Measurements from ENCODE around the gene MBOAT1.
A peak's percentile ranks its signal among the peaks of the same experiment; 100 is the strongest.
"Not testable (repeated sequence)": the region's sequence is repeated elsewhere in the genome, so short reads cannot be mapped to it uniquely, and the experiment has no call there.

MBOAT1 gene

GRCh38 chr6:20212392-20213111 is at the start of gene MBOAT1:
Gene MBOAT1 (minus strand): TSS chr6:20212469. CDS start chr6:20212234, 235 bp downstream.
- peak within 1 kb of the TSS; percentile 66 for H3K9ac ChIP-seq (ENCODE audit: low read depth, low read length)
- peak within 1 kb of the TSS; percentile 88 for H3K4me3 ChIP-seq (ENCODE audit: low read depth, low read length)
- H3K9me3 ChIP-seq (ENCODE audit: control insufficient read depth, insufficient read depth, low read length), result no peaks in the 10 kb centered on the region
- H3K36me3 ChIP-seq (ENCODE audit: control insufficient read depth, insufficient read depth, low read length), result no peaks in the 10 kb centered on the region
- H3K4me1 ChIP-seq (ENCODE audit: control insufficient read depth, insufficient read depth, low read length), result peaks cover 16% of the 10 kb centered on the region
- H3K27me3 ChIP-seq (ENCODE audit: control insufficient read depth, insufficient read depth, low read length), result peaks cover 3% of the 10 kb centered on the region

GRCh38 chr6:20261685-20262084 is 49.4 kb upstream of the MBOAT1 start:
- no peaks in the 10 kb centered on the region for H3K27me3 ChIP-seq (ENCODE audit: control insufficient read depth, insufficient read depth, low read length)
- no peaks in the 10 kb centered on the region for H3K36me3 ChIP-seq (ENCODE audit: control insufficient read depth, insufficient read depth, low read length)
- H3K9me3 ChIP-seq (ENCODE audit: control insufficient read depth, insufficient read depth, low read length), result no peaks in the 10 kb centered on the region
- no peak overlapping the region for H3K9ac ChIP-seq (ENCODE audit: low read depth, low read length)
- no peak overlapping the region for H3K4me3 ChIP-seq (ENCODE audit: low read depth, low read length)
- H3K4me1 ChIP-seq (ENCODE audit: control insufficient read depth, insufficient read depth, low read length), result no peaks in the 10 kb centered on the region

GRCh38 chr6:20260360-20260759 is 48.1 kb upstream of the MBOAT1 start:
- Histone ChIP-seq H3K36me3 (ENCODE audit: control insufficient read depth, insufficient read depth, low read length) (no peaks in the 10 kb centered on the region), H3K9ac (ENCODE audit: low read depth, low read length) (no peak overlapping the region), H3K27me3 (ENCODE audit: control insufficient read depth, insufficient read depth, low read length) (no peaks in the 10 kb centered on the region), H3K9me3 (ENCODE audit: control insufficient read depth, insufficient read depth, low read length) (no peaks in the 10 kb centered on the region), H3K4me1 (ENCODE audit: control insufficient read depth, insufficient read depth, low read length) (no peaks in the 10 kb centered on the region), H3K4me3 (ENCODE audit: low read depth, low read length) (no peak overlapping the region)

GRCh38 chr6:20259316-20260049 is 47.2 kb upstream of the MBOAT1 start:
- Histone ChIP-seq H3K27me3 (ENCODE audit: control insufficient read depth, insufficient read depth, low read length) (no peaks in the 10 kb centered on the region), H3K9ac (ENCODE audit: low read depth, low read length) (no peak overlapping the region), H3K36me3 (ENCODE audit: control insufficient read depth, insufficient read depth, low read length) (no peaks in the 10 kb centered on the region), H3K4me1 (ENCODE audit: control insufficient read depth, insufficient read depth, low read length) (no peaks in the 10 kb centered on the region), H3K4me3 (ENCODE audit: low read depth, low read length) (no peak overlapping the region), H3K9me3 (ENCODE audit: control insufficient read depth, insufficient read depth, low read length) (no peaks in the 10 kb centered on the region)

- no peaks in the 10 kb centered on the region for H3K36me3 ChIP-seq (ENCODE audit: control insufficient read depth, insufficient read depth, low read length)
- no peaks in the 10 kb centered on the region for H3K4me1 ChIP-seq (ENCODE audit: control insufficient read depth, insufficient read depth, low read length)
- no peak overlapping the region for H3K9ac ChIP-seq (ENCODE audit: low read depth, low read length)
- no peaks in the 10 kb centered on the region for H3K9me3 ChIP-seq (ENCODE audit: control insufficient read depth, insufficient read depth, low read length)
- H3K27me3 ChIP-seq (ENCODE audit: control insufficient read depth, insufficient read depth, low read length), result no peaks in the 10 kb centered on the region
- no peak overlapping the region for H3K4me3 ChIP-seq (ENCODE audit: low read depth, low read length)
Measured at GRCh38 chr6:20255428-20255827, 43.2 kb upstream of the MBOAT1 start.

- H3K9ac ChIP-seq (ENCODE audit: low read depth, low read length), result no peak overlapping the region
- no peaks in the 10 kb centered on the region for H3K36me3 ChIP-seq (ENCODE audit: control insufficient read depth, insufficient read depth, low read length)
- no peak overlapping the region for H3K4me3 ChIP-seq (ENCODE audit: low read depth, low read length)
- H3K27me3 ChIP-seq (ENCODE audit: control insufficient read depth, insufficient read depth, low read length), result no peaks in the 10 kb centered on the region
- H3K9me3 ChIP-seq (ENCODE audit: control insufficient read depth, insufficient read depth, low read length), result no peaks in the 10 kb centered on the region
- no peaks in the 10 kb centered on the region for H3K4me1 ChIP-seq (ENCODE audit: control insufficient read depth, insufficient read depth, low read length)
Measured at GRCh38 chr6:20254295-20254694, 42.0 kb upstream of the MBOAT1 start.

- H3K27me3 ChIP-seq (ENCODE audit: control insufficient read depth, insufficient read depth, low read length), result no peaks in the 10 kb centered on the region
Measured at GRCh38 chr6:20253021-20253420, 40.8 kb upstream of the MBOAT1 start.

GRCh38 chr6:20252311-20252710 is 40.0 kb upstream of the MBOAT1 start:
- H3K9ac ChIP-seq (ENCODE audit: low read depth, low read length), result no peak overlapping the region
- H3K4me3 ChIP-seq (ENCODE audit: low read depth, low read length), result no peak overlapping the region
- no peaks in the 10 kb centered on the region for H3K36me3 ChIP-seq (ENCODE audit: control insufficient read depth, insufficient read depth, low read length)
- no peaks in the 10 kb centered on the region for H3K9me3 ChIP-seq (ENCODE audit: control insufficient read depth, insufficient read depth, low read length)
- no peaks in the 10 kb centered on the region for H3K27me3 ChIP-seq (ENCODE audit: control insufficient read depth, insufficient read depth, low read length)
- H3K4me1 ChIP-seq (ENCODE audit: control insufficient read depth, insufficient read depth, low read length), result no peaks in the 10 kb centered on the region

More at GRCh38 chr6:20253021-20253420, 40.8 kb upstream of the MBOAT1 start:
- no peaks in the 10 kb centered on the region for H3K4me1 ChIP-seq (ENCODE audit: control insufficient read depth, insufficient read depth, low read length)
- no peak overlapping the region for H3K9ac ChIP-seq (ENCODE audit: low read depth, low read length)
- no peaks in the 10 kb centered on the region for H3K36me3 ChIP-seq (ENCODE audit: control insufficient read depth, insufficient read depth, low read length)
- no peaks in the 10 kb centered on the region for H3K9me3 ChIP-seq (ENCODE audit: control insufficient read depth, insufficient read depth, low read length)
- no peak overlapping the region for H3K4me3 ChIP-seq (ENCODE audit: low read depth, low read length)

GRCh38 chr6:20251525-20251924 is 39.3 kb upstream of the MBOAT1 start:
- Histone ChIP-seq H3K4me1 (ENCODE audit: control insufficient read depth, insufficient read depth, low read length) (no peaks in the 10 kb centered on the region), H3K9me3 (ENCODE audit: control insufficient read depth, insufficient read depth, low read length) (no peaks in the 10 kb centered on the region), H3K27me3 (ENCODE audit: control insufficient read depth, insufficient read depth, low read length) (no peaks in the 10 kb centered on the region), H3K36me3 (ENCODE audit: control insufficient read depth, insufficient read depth, low read length) (no peaks in the 10 kb centered on the region), H3K4me3 (ENCODE audit: low read depth, low read length) (no peak overlapping the region), H3K9ac (ENCODE audit: low read depth, low read length) (no peak overlapping the region)

GRCh38 chr6:20246125-20246524 is 33.9 kb upstream of the MBOAT1 start:
- no peak overlapping the region for H3K9ac ChIP-seq (ENCODE audit: low read depth, low read length)
- peaks cover 4% of the 10 kb centered on the region for H3K4me1 ChIP-seq (ENCODE audit: control insufficient read depth, insufficient read depth, low read length)
- H3K36me3 ChIP-seq (ENCODE audit: control insufficient read depth, insufficient read depth, low read length), result no peaks in the 10 kb centered on the region
- no peaks in the 10 kb centered on the region for H3K27me3 ChIP-seq (ENCODE audit: control insufficient read depth, insufficient read depth, low read length)
- H3K4me3 ChIP-seq (ENCODE audit: low read depth, low read length), result no peak overlapping the region
- H3K9me3 ChIP-seq (ENCODE audit: control insufficient read depth, insufficient read depth, low read length), result no peaks in the 10 kb centered on the region

GRCh38 chr6:20244807-20245681 is 32.8 kb upstream of the MBOAT1 start:
- not testable (repeated sequence) for H3K9ac ChIP-seq (ENCODE audit: low read depth, low read length); H3K4me1 ChIP-seq (ENCODE audit: control insufficient read depth, insufficient read depth, low read length); H3K9me3 ChIP-seq (ENCODE audit: control insufficient read depth, insufficient read depth, low read length); H3K4me3 ChIP-seq (ENCODE audit: low read depth, low read length); H3K27me3 ChIP-seq (ENCODE audit: control insufficient read depth, insufficient read depth, low read length); H3K36me3 ChIP-seq (ENCODE audit: control insufficient read depth, insufficient read depth, low read length)

Data from iPS-15b (cell line).